Measurements from ENCODE around the gene C10orf71. TPM values are rescaled to one million over a fixed set of nuclear protein-coding genes. Genes with fewer than 3 reads are reported as not detected.

C10orf71 gene
- total and polyA plus RNA-seq, 2 of the 8 experiments (the other 6 are each of a cell fraction or from before 2014, with no cell fraction given), result not detected

GRCh38 chr10:49297818-49298670, 926 bp upstream of the C10orf71 start (continued):
- no peak for TF ChIP-seq GABPA (IDR thresholded peaks at IDR 0.05; ENCODE audit: borderline replicate concordance, insufficient read depth, low read length)
- TF ChIP-seq RFX5 (IDR thresholded peaks at IDR 0.05; ENCODE audit: borderline replicate concordance, low read depth, low read length), result no peak
- no peak for TF ChIP-seq HDAC2 (IDR thresholded peaks at IDR 0.05; ENCODE audit: borderline replicate concordance in 1 of 2, low read depth in 2 of 2, low read length in 2 of 2)
- TF ChIP-seq KDM1A (IDR thresholded peaks at IDR 0.05; ENCODE audit: borderline replicate concordance, low read length), result no peak
- no peak for TF ChIP-seq NANOG (IDR thresholded peaks at IDR 0.05; ENCODE audit: insufficient read depth, low read depth, low read length, poor library complexity, severe bottlenecking)
- TF ChIP-seq RBBP5 (IDR thresholded peaks at IDR 0.05; ENCODE audit: borderline replicate concordance, low read depth, low read length), result no peak
- no peak for TF ChIP-seq HDAC6 (IDR thresholded peaks at IDR 0.05; ENCODE audit: low read depth, low read length)
